D721Med (cell line): ENCODE data around the gene SMKR1.

Source experiments
- DNase-seq: peaks from one replicate; pipeline ENCODE4 v3.0.0; 2011; ENCODE audit warnings: low spot score; ENCODE audit not compliant: insufficient read length
- FAIRE-seq: peaks from 2 replicates; lab custom pipeline; 2011; peaks lifted over from hg19 to GRCh38; lab: Jason Lieb, UNC
- CTCF ChIP-seq: IDR thresholded peaks from 2 replicates; pipeline ENCODE4 v1.5.1; 2012; ENCODE audit warnings: mild to moderate bottlenecking, control low read depth; ENCODE audit not compliant: insufficient read depth; ENCODE audit errors: missing control alignments

The SMKR1 gene

GRCh38 chr7:129557686-129558481 is 55.6 kb downstream of the SMKR1 start:
- FAIRE-seq (no peak), DNase-seq (no peak)
- TF ChIP-seq CTCF = no peak

DNA sequence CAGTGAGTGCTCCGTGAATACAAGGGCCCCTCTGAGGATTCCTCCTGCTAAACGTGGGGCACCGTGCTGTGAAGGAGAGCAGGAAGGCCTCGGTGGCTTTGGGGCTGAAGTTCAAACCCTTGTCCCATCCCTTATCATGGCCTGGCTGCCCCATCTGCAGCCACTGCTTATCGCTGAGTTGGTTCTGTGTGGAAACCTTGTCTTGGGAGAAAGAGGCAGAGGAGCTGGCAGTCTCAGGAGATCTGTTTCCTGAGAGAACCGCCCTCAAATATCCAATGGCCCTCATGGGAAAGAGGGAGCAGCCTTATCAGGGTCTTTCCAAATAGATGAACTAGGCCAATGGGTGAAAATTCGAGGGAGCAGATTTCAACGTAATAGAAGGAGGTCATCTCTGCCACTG is 57.2 kb downstream of the SMKR1 start:
- no peak for DNase-seq
- no peak for TF ChIP-seq CTCF
- FAIRE-seq = no peak

GRCh38 chr7:129560831-129561230 is 58.5 kb downstream of the SMKR1 start:
- TF ChIP-seq CTCF = no peak
- DNase-seq (no peak), FAIRE-seq (no peak)

DNA sequence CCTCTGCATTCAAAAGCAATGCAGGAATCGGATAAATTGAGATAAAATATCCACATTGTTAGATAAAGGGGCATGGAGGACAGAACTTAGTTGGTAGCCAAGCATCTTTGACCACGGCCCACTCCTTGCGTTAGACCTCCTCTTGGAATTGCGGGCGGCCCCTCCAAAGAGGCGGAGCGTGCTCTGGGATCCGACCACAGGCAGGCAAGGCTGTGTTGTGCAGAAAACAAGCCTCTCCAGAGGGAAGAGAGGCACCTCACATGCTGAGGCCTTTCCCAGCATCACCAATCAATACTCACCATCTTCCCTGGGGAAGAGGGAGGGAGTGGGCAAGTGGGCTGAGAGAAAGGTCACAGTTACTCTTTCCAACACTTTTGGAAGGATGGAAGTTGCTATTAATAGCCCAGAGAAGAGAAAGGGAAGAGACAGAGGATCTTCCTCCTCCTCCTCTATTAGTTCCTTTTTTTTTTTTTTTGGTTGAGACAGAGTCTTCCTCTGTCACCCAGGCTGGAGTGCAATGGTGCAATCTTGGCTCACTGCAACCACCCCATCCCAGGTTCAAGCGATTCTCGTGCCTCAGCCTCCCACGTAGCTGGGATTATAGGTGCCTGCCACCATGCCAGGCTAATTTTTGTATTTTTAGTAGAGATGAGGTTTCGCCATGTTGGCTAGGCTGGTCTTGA is 59.5 kb downstream of the SMKR1 start:
- no peak for TF ChIP-seq CTCF

More for the DNA sequence above, 59.5 kb downstream of the SMKR1 start:
- FAIRE-seq (no peak), DNase-seq (no peak)
